AG09309 (cell line): ENCODE measurements around the gene THOC7.

Experiments
- DNase-seq: peaks from one replicate; pipeline ENCODE4 v3.0.0-alpha.2; 2010; ENCODE audit warnings: low read depth
- H3K4me3 ChIP-seq: 2 replicates; pipeline ENCODE4 v1.5.1; 2011; ENCODE audit warnings: mild to moderate bottlenecking, low read depth, low read length, moderate library complexity; ENCODE audit not compliant: control insufficient read depth
- CTCF ChIP-seq: IDR thresholded peaks from 2 replicates; pipeline ENCODE4 v1.5.1; 2011; ENCODE audit warnings: mild to moderate bottlenecking, low read depth, low read length, inconsistent platforms; ENCODE audit not compliant: insufficient read depth, control insufficient read depth; ENCODE audit errors: missing control alignments

The THOC7 gene

GRCh38 chr3:63909431-63909830, 45.8 kb upstream of the THOC7 start:
- DNase-seq, result no peak
- H3K4me3 ChIP-seq, result no peak overlapping the region
- no peak for TF ChIP-seq CTCF

DNA sequence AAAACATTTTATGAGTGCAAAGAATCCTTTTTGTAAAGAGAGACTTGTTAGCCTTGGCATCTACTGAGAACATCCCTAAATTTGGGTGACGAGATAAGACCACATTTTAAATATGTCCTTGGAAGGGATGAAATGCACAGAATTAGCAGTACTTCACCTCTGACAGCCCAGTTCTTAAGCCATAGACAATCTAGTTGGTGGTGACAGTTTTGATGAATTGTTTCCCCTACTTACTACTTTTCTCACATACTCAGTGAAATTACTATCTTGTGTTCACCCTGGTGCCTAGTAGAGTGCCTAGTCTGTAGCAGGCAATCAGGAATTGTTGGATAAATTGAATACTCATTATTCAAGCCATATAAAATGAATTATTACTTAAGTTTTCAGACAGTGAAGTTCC, 45.2 kb upstream of the THOC7 start:
- no peak overlapping the region for H3K4me3 ChIP-seq
- no peak for TF ChIP-seq CTCF
- no peak for DNase-seq

- no peak overlapping the region for H3K4me3 ChIP-seq
- DNase-seq, result no peak
- peak; percentile 41 for TF ChIP-seq CTCF
Observed at GRCh38 chr3:63908081-63908736, 44.6 kb upstream of the THOC7 start.

- no peak for TF ChIP-seq CTCF
Observed at GRCh38 chr3:63905731-63906620, 42.4 kb upstream of the THOC7 start.

GRCh38 chr3:63900459-63900858, 36.9 kb upstream of the THOC7 start:
- H3K4me3 ChIP-seq, result no peak overlapping the region
- DNase-seq, result no peak
- no peak for TF ChIP-seq CTCF

More at GRCh38 chr3:63905731-63906620, 42.4 kb upstream of the THOC7 start:
- no peak overlapping the region for H3K4me3 ChIP-seq
- DNase-seq, result no peak

DNA sequence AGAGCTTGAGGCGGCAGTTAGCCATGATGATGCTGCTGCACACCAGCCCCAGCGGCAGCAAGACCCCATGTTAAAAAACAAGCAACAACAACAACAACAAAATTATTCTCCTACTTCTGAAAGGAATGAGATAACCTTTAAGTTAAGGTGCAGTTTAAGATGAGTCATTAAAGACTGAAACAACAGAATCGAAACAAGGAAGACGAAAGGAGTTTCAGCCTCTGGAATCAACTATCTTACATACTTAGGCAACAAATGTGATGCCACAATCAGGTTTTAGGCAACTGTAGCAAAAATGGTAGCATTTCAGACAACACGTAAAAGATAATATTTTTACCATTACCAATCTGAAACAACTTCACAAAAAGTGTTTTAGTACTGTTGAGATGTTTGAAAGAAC, 36.4 kb upstream of the THOC7 start:
- no peak for TF ChIP-seq CTCF
- DNase-seq, result no peak
- H3K4me3 ChIP-seq, result no peak overlapping the region
